ENCODE measurements around the gene PGA5. TPM values are rescaled to one million over a fixed set of nuclear protein-coding genes. Genes with fewer than 3 reads are reported as not detected.

Gene PGA5
- total RNA-seq, 4 donors from 2014 or later = 0.86 TPM; not detected in 3

GRCh38 chr11:61256710-61257482, 15.9 kb downstream of the PGA5 start:
- Histone ChIP-seq H3K27me3 (no peaks in the 10 kb centered on the region), H3K27ac (replicated peaks in 1 of 4) (no peak overlapping the region), H3K4me3 (no peak overlapping the region), H3K36me3 (peaks cover 0 to 4% (median 0%) of the 10 kb centered on the region in 4 donors), H3K9me3 (no peaks in the 10 kb centered on the region), H3K4me1 (no peaks in the 10 kb centered on the region)
- intact Hi-C loops (cut with DNase I) = loop anchor here (10.0 kb wide), 1 partner anchor 128 kb away; no protein-coding TSS in a partner anchor
- WGBS = 89% methylated on average over 13 of the region's 18 CpGs
- DNase-seq (ENCODE audit: extremely low spot score) = no peak
- no peak for TF ChIP-seq EP300 (IDR thresholded peaks at IDR 0.05)
- no peak for TF ChIP-seq POLR2A (IDR thresholded peaks at IDR 0.05; ENCODE audit: low read depth)
- TF ChIP-seq CTCF (IDR thresholded peaks at IDR 0.05) = no peak
- no peak for TF ChIP-seq POLR2AphosphoS5 (IDR thresholded peaks at IDR 0.05)

GRCh38 chr11:61258546-61258945, 17.6 kb downstream of the PGA5 start:
- Histone ChIP-seq H3K27me3 (no peaks in the 10 kb centered on the region), H3K9me3 (no peaks in the 10 kb centered on the region), H3K27ac (replicated peaks in 1 of 4) (no peak overlapping the region), H3K36me3 (peaks cover 0 to 4% (median 0%) of the 10 kb centered on the region in 4 donors), H3K4me1 (no peaks in the 10 kb centered on the region), H3K4me3 (no peak overlapping the region)
- intact Hi-C loops (cut with DNase I) = loop anchor here (10.0 kb wide), 1 partner anchor 126 kb away; no protein-coding TSS in a partner anchor
- TF ChIP-seq POLR2AphosphoS5 (IDR thresholded peaks at IDR 0.05) (no peak), CTCF (IDR thresholded peaks at IDR 0.05) (no peak), POLR2A (IDR thresholded peaks at IDR 0.05; ENCODE audit: low read depth) (no peak), EP300 (IDR thresholded peaks at IDR 0.05) (no peak)
- no peak for DNase-seq (ENCODE audit: extremely low spot score)
- WGBS = 85% methylated on average over 8 of the region's 9 CpGs

- 97% methylated on average over 6 of the region's 6 CpGs for WGBS
- intact Hi-C loops (cut with DNase I) = loop anchor here (10.0 kb wide), 1 partner anchor 125 kb away; no protein-coding TSS in a partner anchor
- TF ChIP-seq POLR2AphosphoS5 (IDR thresholded peaks at IDR 0.05) (no peak), EP300 (IDR thresholded peaks at IDR 0.05) (no peak), CTCF (IDR thresholded peaks at IDR 0.05) (no peak), POLR2A (IDR thresholded peaks at IDR 0.05; ENCODE audit: low read depth) (no peak)
These were observed 18.4 kb downstream of the PGA5 start for GRCh38 chr11:61259363-61259762.

GRCh38 chr11:61264371-61264770, 23.4 kb downstream of the PGA5 start:
- intact Hi-C loops (cut with DNase I) = no loop called here
- WGBS = 88% methylated on average over 6 of the region's 6 CpGs
- Histone ChIP-seq H3K27me3 (no peaks in the 10 kb centered on the region), H3K4me3 (no peak overlapping the region), H3K9me3 (no peaks in the 10 kb centered on the region), H3K27ac (replicated peaks in 1 of 4) (no peak overlapping the region), H3K4me1 (no peaks in the 10 kb centered on the region), H3K36me3 (no peaks in the 10 kb centered on the region)
- DNase-seq (ENCODE audit: extremely low spot score) = no peak
- TF ChIP-seq POLR2A (IDR thresholded peaks at IDR 0.05; ENCODE audit: low read depth) (no peak), EP300 (IDR thresholded peaks at IDR 0.05) (no peak), POLR2AphosphoS5 (IDR thresholded peaks at IDR 0.05) (no peak), CTCF (IDR thresholded peaks at IDR 0.05) (no peak)

More at GRCh38 chr11:61259363-61259762, 18.4 kb downstream of the PGA5 start:
- H3K27me3 ChIP-seq = no peaks in the 10 kb centered on the region
- DNase-seq (ENCODE audit: extremely low spot score) = no peak
- no peaks in the 10 kb centered on the region for H3K9me3 ChIP-seq
- no peaks in the 10 kb centered on the region for H3K4me1 ChIP-seq
- peaks cover 0 to 4% (median 0%) of the 10 kb centered on the region in 4 donors for H3K36me3 ChIP-seq
- no peak overlapping the region for H3K4me3 ChIP-seq
- H3K27ac ChIP-seq (replicated peaks in 1 of 4) = no peak overlapping the region

Measured in esophagus muscularis mucosa (tissue), 4 donors.